ENCODE data around the gene LIG1. TPM values are rescaled to one million over a fixed set of nuclear protein-coding genes. Genes with fewer than 3 reads are reported as not detected.

LIG1 gene
- total RNA-seq, 1 experiment from 2014 or later, result 204 TPM

GRCh38 chr19:48203794-48204628 is 33.9 kb upstream of the LIG1 start:
- Histone ChIP-seq H3K36me3 (ENCODE audit: insufficient read depth, low read length, poor library complexity, severe bottlenecking) (no peaks in the 10 kb centered on the region), H3K4me3 (ENCODE audit: low read depth, low read length, poor library complexity, severe bottlenecking) (peak overlapping the region; percentile 57), H3K27me3 (replicated peaks; ENCODE audit: insufficient read depth, low read depth, low read length, poor library complexity) (no peaks in the 10 kb centered on the region), H3K27ac (ENCODE audit: low read depth, low read length, poor library complexity, severe bottlenecking) (peak overlapping the region; percentile 72), H3K9me3 (ENCODE audit: low read depth, low read length, poor library complexity, severe bottlenecking) (no peaks in the 10 kb centered on the region), H3K4me1 (ENCODE audit: insufficient read depth, low read length, poor library complexity, severe bottlenecking) (peaks cover 6% of the 10 kb centered on the region)
- peak; percentile 99 for DNase-seq (ENCODE audit: low spot score)
- CTCF ChIA-PET, result interaction anchor here (0.6 to 2.2 kb wide), 8 partner anchors 10 to 242 kb away, joined by 3 to 14 read pairs (median 3); no protein-coding TSS in a partner anchor
- POLR2A ChIA-PET (ENCODE audit: low non-redundant PET), result interaction anchor here (0.6 to 1.0 kb wide), 6 partner anchors 9 to 413 kb away, joined by 3 to 5 read pairs (median 3); no protein-coding TSS in a partner anchor
- intact Hi-C loops (cut with micrococcal nuclease; ENCODE audit: unreplicated experiment), result loop anchor here (5.0 kb wide), 1 partner anchor 43 kb away; no protein-coding TSS in a partner anchor
- no peak for TF ChIP-seq CTCF (conservative IDR thresholded peaks at IDR 0.05; ENCODE audit: low read depth, low read length)
- no peak for TF ChIP-seq EZH2 (IDR thresholded peaks at IDR 0.05; ENCODE audit: borderline replicate concordance, low read depth, low read length, poor library complexity, severe bottlenecking)
- BruUV-seq (replicated peaks), result no TSS peak

GRCh38 chr19:48203222-48203793 is 33.2 kb upstream of the LIG1 start:
- no peak for DNase-seq (ENCODE audit: low spot score)
- Histone ChIP-seq H3K4me3 (ENCODE audit: low read depth, low read length, poor library complexity, severe bottlenecking) (peak overlapping the region; percentile 57), H3K27me3 (replicated peaks; ENCODE audit: insufficient read depth, low read depth, low read length, poor library complexity) (no peaks in the 10 kb centered on the region), H3K4me1 (ENCODE audit: insufficient read depth, low read length, poor library complexity, severe bottlenecking) (peaks cover 6% of the 10 kb centered on the region), H3K9me3 (ENCODE audit: low read depth, low read length, poor library complexity, severe bottlenecking) (no peaks in the 10 kb centered on the region), H3K27ac (ENCODE audit: low read depth, low read length, poor library complexity, severe bottlenecking) (peak overlapping the region; percentile 72), H3K36me3 (ENCODE audit: insufficient read depth, low read length, poor library complexity, severe bottlenecking) (no peaks in the 10 kb centered on the region)
- BruUV-seq (replicated peaks), result TSS peak; percentile 87
- TF ChIP-seq EZH2 (IDR thresholded peaks at IDR 0.05; ENCODE audit: borderline replicate concordance, low read depth, low read length, poor library complexity, severe bottlenecking), result no peak
- TF ChIP-seq CTCF (conservative IDR thresholded peaks at IDR 0.05; ENCODE audit: low read depth, low read length), result no peak
- intact Hi-C loops (cut with micrococcal nuclease; ENCODE audit: unreplicated experiment), result loop anchor here (5.0 kb wide), 1 partner anchor 44 kb away; no protein-coding TSS in a partner anchor
- ChIA-PET CTCF (interaction anchor here (0.6 to 2.2 kb wide), 6 partner anchors 9 to 240 kb away, joined by 3 to 14 read pairs (median 4); no protein-coding TSS in a partner anchor), POLR2A (ENCODE audit: low non-redundant PET) (interaction anchor here (0.6 to 1.0 kb wide), 6 partner anchors 9 to 412 kb away, joined by 3 to 5 read pairs (median 3); no protein-coding TSS in a partner anchor)

GRCh38 chr19:48196933-48197665 is 27.0 kb upstream of the LIG1 start:
- H3K4me1 ChIP-seq (ENCODE audit: insufficient read depth, low read length, poor library complexity, severe bottlenecking), result peaks cover 7% of the 10 kb centered on the region
- intact Hi-C loops (cut with micrococcal nuclease; ENCODE audit: unreplicated experiment), result no loop called here
- H3K9me3 ChIP-seq (ENCODE audit: low read depth, low read length, poor library complexity, severe bottlenecking), result no peaks in the 10 kb centered on the region
- H3K4me3 ChIP-seq (ENCODE audit: low read depth, low read length, poor library complexity, severe bottlenecking), result no peak overlapping the region
- no TSS peak for BruUV-seq (replicated peaks)
- ChIA-PET CTCF (no interaction called here), POLR2A (ENCODE audit: low non-redundant PET) (no interaction called here)
- TF ChIP-seq CTCF (conservative IDR thresholded peaks at IDR 0.05; ENCODE audit: low read depth, low read length) (no peak), EZH2 (IDR thresholded peaks at IDR 0.05; ENCODE audit: borderline replicate concordance, low read depth, low read length, poor library complexity, severe bottlenecking) (no peak)
- H3K27ac ChIP-seq (ENCODE audit: low read depth, low read length, poor library complexity, severe bottlenecking), result peak overlapping the region; percentile 10
- DNase-seq (ENCODE audit: low spot score), result peak; percentile 27
- H3K27me3 ChIP-seq (replicated peaks; ENCODE audit: insufficient read depth, low read depth, low read length, poor library complexity), result no peaks in the 10 kb centered on the region
- no peaks in the 10 kb centered on the region for H3K36me3 ChIP-seq (ENCODE audit: insufficient read depth, low read length, poor library complexity, severe bottlenecking)

Measured in A673 (cell line).